BLaER1 (cell line): ENCODE data around the gene OPCML.

Source experiments
- H3K27ac ChIP-seq: shearing (Covaris generic); formaldehyde crosslinking; 2 replicates; pipeline ENCODE4 v1.8.1; 2022
- H3K27me3 ChIP-seq: shearing (Covaris generic); formaldehyde crosslinking; 2 replicates; pipeline ENCODE4 v1.8.1; 2022
- H3K36me3 ChIP-seq: shearing (Covaris generic); formaldehyde crosslinking; 2 replicates; pipeline ENCODE4 v1.8.1; 2022
- H3K4me1 ChIP-seq: shearing (Covaris generic); formaldehyde crosslinking; 2 replicates; pipeline ENCODE4 v1.8.1; 2022
- H3K4me2 ChIP-seq: shearing (Covaris generic); formaldehyde crosslinking; 2 replicates; pipeline ENCODE4 v1.8.1; 2022
- H3K4me3 ChIP-seq: shearing (Covaris generic); formaldehyde crosslinking; 2 replicates; pipeline ENCODE4 v1.8.1; 2022
- H3K9ac ChIP-seq: shearing (Covaris generic); formaldehyde crosslinking; 2 replicates; pipeline ENCODE4 v1.8.1; 2022
- H3K9me3 ChIP-seq: shearing (Covaris generic); formaldehyde crosslinking; 2 replicates; pipeline ENCODE4 v1.8.1; 2022
- H4K20me1 ChIP-seq: shearing (Covaris generic); formaldehyde crosslinking; 2 replicates; pipeline ENCODE4 v1.8.1; 2022
- Cebpa-rat ChIP-seq: shearing (Covaris generic); IDR thresholded peaks from 2 replicates; pipeline ENCODE4 v1.8.1; 2022

OPCML gene

GRCh38 chr11:133181066-133181465, 351.2 kb downstream of the OPCML start:
- Histone ChIP-seq H3K9me3 (no peaks in the 10 kb centered on the region), H3K9ac (no peak overlapping the region), H3K27me3 (no peaks in the 10 kb centered on the region), H3K4me3 (no peak overlapping the region), H3K36me3 (no peaks in the 10 kb centered on the region), H3K4me1 (0 out of 2 replicates have a peak, but pooled peaks cover 4% of the 10 kb centered on the region), H4K20me1 (no peaks in the 10 kb centered on the region), H3K4me2 (no peak overlapping the region), H3K27ac (no peak overlapping the region)
- no peak for TF ChIP-seq Cebpa-rat

- Histone ChIP-seq H3K36me3 (no peaks in the 10 kb centered on the region), H3K9ac (no peak overlapping the region), H3K27me3 (no peaks in the 10 kb centered on the region), H3K27ac (no peak overlapping the region), H3K9me3 (no peaks in the 10 kb centered on the region), H3K4me2 (no peak overlapping the region), H3K4me1 (peaks cover 4% of the 10 kb centered on the region; the same call in 1 of the 2 replicates), H3K4me3 (no peak overlapping the region), H4K20me1 (no peaks in the 10 kb centered on the region)
- TF ChIP-seq Cebpa-rat = no peak
Measured at GRCh38 chr11:133180201-133180600, 352.1 kb downstream of the OPCML start.

GRCh38 chr11:133176748-133177147, 355.6 kb downstream of the OPCML start:
- Histone ChIP-seq H3K4me1 (peaks cover 4% of the 10 kb centered on the region; the same call in 1 of the 2 replicates), H3K9me3 (no peaks in the 10 kb centered on the region), H3K4me3 (no peak overlapping the region), H4K20me1 (no peaks in the 10 kb centered on the region), H3K27me3 (no peaks in the 10 kb centered on the region), H3K27ac (no peak overlapping the region), H3K4me2 (no peak overlapping the region), H3K9ac (no peak overlapping the region), H3K36me3 (no peaks in the 10 kb centered on the region)
- no peak for TF ChIP-seq Cebpa-rat

GRCh38 chr11:133175103-133175502, 357.2 kb downstream of the OPCML start:
- H4K20me1 ChIP-seq = no peaks in the 10 kb centered on the region
- peaks cover 2% of the 10 kb centered on the region; the same call in 1 of the 2 replicates for H3K4me1 ChIP-seq
- H3K9ac ChIP-seq = no peak overlapping the region
- H3K27ac ChIP-seq = no peak overlapping the region
- peak overlapping the region; percentile 15; the same call in 1 of the 2 replicates for H3K4me2 ChIP-seq
- H3K4me3 ChIP-seq = no peak overlapping the region
- H3K36me3 ChIP-seq = no peaks in the 10 kb centered on the region
- no peaks in the 10 kb centered on the region for H3K27me3 ChIP-seq
- no peaks in the 10 kb centered on the region for H3K9me3 ChIP-seq
- no peak for TF ChIP-seq Cebpa-rat

GRCh38 chr11:133173810-133174412, 358.4 kb downstream of the OPCML start:
- Histone ChIP-seq H3K4me1 (no peaks in the 10 kb centered on the region; the same call in 1 of the 2 replicates), H3K27ac (no peak overlapping the region), H3K36me3 (no peaks in the 10 kb centered on the region), H4K20me1 (no peaks in the 10 kb centered on the region), H3K9ac (no peak overlapping the region), H3K4me2 (no peak overlapping the region), H3K27me3 (no peaks in the 10 kb centered on the region), H3K4me3 (no peak overlapping the region), H3K9me3 (no peaks in the 10 kb centered on the region)
- no peak for TF ChIP-seq Cebpa-rat

GRCh38 chr11:133172349-133172748, 360.0 kb downstream of the OPCML start:
- Histone ChIP-seq H3K9me3 (no peaks in the 10 kb centered on the region), H4K20me1 (no peaks in the 10 kb centered on the region), H3K9ac (no peak overlapping the region), H3K36me3 (no peaks in the 10 kb centered on the region), H3K27me3 (no peaks in the 10 kb centered on the region), H3K27ac (no peak overlapping the region), H3K4me2 (no peak overlapping the region), H3K4me1 (no peaks in the 10 kb centered on the region; the same call in 1 of the 2 replicates), H3K4me3 (no peak overlapping the region)
- TF ChIP-seq Cebpa-rat = no peak

- H3K36me3 ChIP-seq = no peaks in the 10 kb centered on the region
- H3K9me3 ChIP-seq = no peaks in the 10 kb centered on the region
- no peak for TF ChIP-seq Cebpa-rat
- no peak overlapping the region for H3K4me3 ChIP-seq
- H3K27ac ChIP-seq = no peak overlapping the region
- H3K9ac ChIP-seq = no peak overlapping the region
- H3K4me2 ChIP-seq = no peak overlapping the region
- no peaks in the 10 kb centered on the region; the same call in 1 of the 2 replicates for H3K4me1 ChIP-seq
- H4K20me1 ChIP-seq = no peaks in the 10 kb centered on the region
- H3K27me3 ChIP-seq = no peaks in the 10 kb centered on the region
Measured at GRCh38 chr11:133171374-133171773, 360.9 kb downstream of the OPCML start.

GRCh38 chr11:133168016-133168415, 364.3 kb downstream of the OPCML start:
- Histone ChIP-seq H3K4me1 (no peaks in the 10 kb centered on the region), H3K27ac (no peak overlapping the region), H3K9ac (no peak overlapping the region), H3K4me3 (no peak overlapping the region), H3K27me3 (no peaks in the 10 kb centered on the region), H3K4me2 (no peak overlapping the region), H3K36me3 (no peaks in the 10 kb centered on the region), H4K20me1 (no peaks in the 10 kb centered on the region), H3K9me3 (no peaks in the 10 kb centered on the region)
- peak; percentile 95 for TF ChIP-seq Cebpa-rat

- no peak for TF ChIP-seq Cebpa-rat
- Histone ChIP-seq H3K4me1 (no peaks in the 10 kb centered on the region), H3K9ac (no peak overlapping the region), H3K36me3 (no peaks in the 10 kb centered on the region), H3K27ac (no peak overlapping the region), H3K4me2 (no peak overlapping the region), H4K20me1 (no peaks in the 10 kb centered on the region), H3K4me3 (no peak overlapping the region), H3K9me3 (no peaks in the 10 kb centered on the region), H3K27me3 (no peaks in the 10 kb centered on the region)
Measured at GRCh38 chr11:133166662-133167061, 365.6 kb downstream of the OPCML start.

- no peak overlapping the region for H3K9ac ChIP-seq
- no peaks in the 10 kb centered on the region for H3K36me3 ChIP-seq
- H3K27me3 ChIP-seq = no peaks in the 10 kb centered on the region
- no peaks in the 10 kb centered on the region for H3K4me1 ChIP-seq
- H4K20me1 ChIP-seq = no peaks in the 10 kb centered on the region
- H3K27ac ChIP-seq = no peak overlapping the region
- no peak overlapping the region for H3K4me3 ChIP-seq
- no peak for TF ChIP-seq Cebpa-rat
- no peaks in the 10 kb centered on the region for H3K9me3 ChIP-seq
- H3K4me2 ChIP-seq = no peak overlapping the region
Measured at GRCh38 chr11:133164986-133165385, 367.3 kb downstream of the OPCML start.
